ENCODE results near the gene PVALB.

DNA sequence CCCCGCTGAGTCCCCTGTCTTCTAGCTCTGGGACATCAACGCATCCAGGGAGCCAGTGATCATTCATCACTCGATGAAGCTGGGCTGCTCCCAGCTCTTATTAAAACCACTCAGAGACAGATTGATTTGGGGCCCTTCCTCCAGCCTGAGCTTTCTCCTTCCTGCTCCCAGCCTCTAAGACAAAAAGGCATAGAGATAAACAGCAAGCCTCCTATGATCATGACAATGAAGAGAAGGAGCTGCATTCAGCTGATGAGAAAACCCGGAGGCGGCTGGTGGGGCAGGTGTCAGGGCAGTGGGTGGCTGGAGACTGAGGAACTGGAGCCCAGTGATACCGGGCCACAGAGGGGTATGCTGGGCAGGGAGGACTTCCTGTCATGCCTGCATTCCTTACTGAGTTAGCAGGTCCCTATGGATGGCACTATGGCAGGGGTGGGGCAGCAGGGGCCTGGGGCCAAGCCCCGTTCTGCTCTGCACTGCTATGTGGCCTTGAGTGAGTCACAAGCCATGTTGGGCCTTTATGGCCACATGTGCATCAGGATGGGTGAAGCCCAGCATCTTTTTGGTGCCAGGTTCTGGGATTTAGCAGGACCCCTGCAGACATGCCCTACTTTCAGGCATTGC is 20.2 kb downstream of the PVALB start:
- no peak for TF ChIP-seq FOSL1 (IDR thresholded peaks at IDR 0.05; ENCODE audit: low read depth)
- no peak for TF ChIP-seq EZH2phosphoT487 (IDR thresholded peaks at IDR 0.05; ENCODE audit: borderline replicate concordance)
- no peak for TF ChIP-seq RAD21 (IDR thresholded peaks at IDR 0.05; ENCODE audit: low read depth)
- no peak for TF ChIP-seq EZH2 (IDR thresholded peaks at IDR 0.05)
- TF ChIP-seq SP1 (IDR thresholded peaks at IDR 0.05; ENCODE audit: low read depth): no peak
- TF ChIP-seq, protein P1, sequence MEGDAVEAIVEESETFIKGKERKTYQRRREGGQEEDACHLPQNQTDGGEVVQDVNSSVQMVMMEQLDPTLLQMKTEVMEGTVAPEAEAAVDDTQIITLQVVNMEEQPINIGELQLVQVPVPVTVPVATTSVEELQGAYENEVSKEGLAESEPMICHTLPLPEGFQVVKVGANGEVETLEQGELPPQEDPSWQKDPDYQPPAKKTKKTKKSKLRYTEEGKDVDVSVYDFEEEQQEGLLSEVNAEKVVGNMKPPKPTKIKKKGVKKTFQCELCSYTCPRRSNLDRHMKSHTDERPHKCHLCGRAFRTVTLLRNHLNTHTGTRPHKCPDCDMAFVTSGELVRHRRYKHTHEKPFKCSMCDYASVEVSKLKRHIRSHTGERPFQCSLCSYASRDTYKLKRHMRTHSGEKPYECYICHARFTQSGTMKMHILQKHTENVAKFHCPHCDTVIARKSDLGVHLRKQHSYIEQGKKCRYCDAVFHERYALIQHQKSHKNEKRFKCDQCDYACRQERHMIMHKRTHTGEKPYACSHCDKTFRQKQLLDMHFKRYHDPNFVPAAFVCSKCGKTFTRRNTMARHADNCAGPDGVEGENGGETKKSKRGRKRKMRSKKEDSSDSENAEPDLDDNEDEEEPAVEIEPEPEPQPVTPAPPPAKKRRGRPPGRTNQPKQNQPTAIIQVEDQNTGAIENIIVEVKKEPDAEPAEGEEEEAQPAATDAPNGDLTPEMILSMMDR (IDR thresholded peaks at IDR 0.05 in 2 of 3, conservative IDR thresholded peaks at IDR 0.05 in 1 of 3; ENCODE audit: borderline replicate concordance in 1 of 3, insufficient read depth in 1 of 3, low read depth in 2 of 3, low read length in 2 of 3): no peak
- TF ChIP-seq, protein P2, sequence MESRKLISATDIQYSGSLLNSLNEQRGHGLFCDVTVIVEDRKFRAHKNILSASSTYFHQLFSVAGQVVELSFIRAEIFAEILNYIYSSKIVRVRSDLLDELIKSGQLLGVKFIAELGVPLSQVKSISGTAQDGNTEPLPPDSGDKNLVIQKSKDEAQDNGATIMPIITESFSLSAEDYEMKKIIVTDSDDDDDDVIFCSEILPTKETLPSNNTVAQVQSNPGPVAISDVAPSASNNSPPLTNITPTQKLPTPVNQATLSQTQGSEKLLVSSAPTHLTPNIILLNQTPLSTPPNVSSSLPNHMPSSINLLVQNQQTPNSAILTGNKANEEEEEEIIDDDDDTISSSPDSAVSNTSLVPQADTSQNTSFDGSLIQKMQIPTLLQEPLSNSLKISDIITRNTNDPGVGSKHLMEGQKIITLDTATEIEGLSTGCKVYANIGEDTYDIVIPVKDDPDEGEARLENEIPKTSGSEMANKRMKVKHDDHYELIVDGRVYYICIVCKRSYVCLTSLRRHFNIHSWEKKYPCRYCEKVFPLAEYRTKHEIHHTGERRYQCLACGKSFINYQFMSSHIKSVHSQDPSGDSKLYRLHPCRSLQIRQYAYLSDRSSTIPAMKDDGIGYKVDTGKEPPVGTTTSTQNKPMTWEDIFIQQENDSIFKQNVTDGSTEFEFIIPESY (IDR thresholded peaks at IDR 0.05; ENCODE audit: extremely low read depth, insufficient replicate concordance, low read length): no peak
- TF ChIP-seq, protein P3, sequence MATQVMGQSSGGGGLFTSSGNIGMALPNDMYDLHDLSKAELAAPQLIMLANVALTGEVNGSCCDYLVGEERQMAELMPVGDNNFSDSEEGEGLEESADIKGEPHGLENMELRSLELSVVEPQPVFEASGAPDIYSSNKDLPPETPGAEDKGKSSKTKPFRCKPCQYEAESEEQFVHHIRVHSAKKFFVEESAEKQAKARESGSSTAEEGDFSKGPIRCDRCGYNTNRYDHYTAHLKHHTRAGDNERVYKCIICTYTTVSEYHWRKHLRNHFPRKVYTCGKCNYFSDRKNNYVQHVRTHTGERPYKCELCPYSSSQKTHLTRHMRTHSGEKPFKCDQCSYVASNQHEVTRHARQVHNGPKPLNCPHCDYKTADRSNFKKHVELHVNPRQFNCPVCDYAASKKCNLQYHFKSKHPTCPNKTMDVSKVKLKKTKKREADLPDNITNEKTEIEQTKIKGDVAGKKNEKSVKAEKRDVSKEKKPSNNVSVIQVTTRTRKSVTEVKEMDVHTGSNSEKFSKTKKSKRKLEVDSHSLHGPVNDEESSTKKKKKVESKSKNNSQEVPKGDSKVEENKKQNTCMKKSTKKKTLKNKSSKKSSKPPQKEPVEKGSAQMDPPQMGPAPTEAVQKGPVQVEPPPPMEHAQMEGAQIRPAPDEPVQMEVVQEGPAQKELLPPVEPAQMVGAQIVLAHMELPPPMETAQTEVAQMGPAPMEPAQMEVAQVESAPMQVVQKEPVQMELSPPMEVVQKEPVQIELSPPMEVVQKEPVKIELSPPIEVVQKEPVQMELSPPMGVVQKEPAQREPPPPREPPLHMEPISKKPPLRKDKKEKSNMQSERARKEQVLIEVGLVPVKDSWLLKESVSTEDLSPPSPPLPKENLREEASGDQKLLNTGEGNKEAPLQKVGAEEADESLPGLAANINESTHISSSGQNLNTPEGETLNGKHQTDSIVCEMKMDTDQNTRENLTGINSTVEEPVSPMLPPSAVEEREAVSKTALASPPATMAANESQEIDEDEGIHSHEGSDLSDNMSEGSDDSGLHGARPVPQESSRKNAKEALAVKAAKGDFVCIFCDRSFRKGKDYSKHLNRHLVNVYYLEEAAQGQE (IDR thresholded peaks at IDR 0.05; ENCODE audit: low read depth): no peak
- no peak for TF ChIP-seq ELF1 (IDR thresholded peaks at IDR 0.05; ENCODE audit: borderline replicate concordance, low read depth)
- TF ChIP-seq POLR2A (IDR thresholded peaks at IDR 0.05; ENCODE audit: borderline replicate concordance, extremely low read depth, insufficient read depth, insufficient read length): no peak
- no peak for TF ChIP-seq POLR2AphosphoS5 (IDR thresholded peaks at IDR 0.05; ENCODE audit: low read depth, low read length)
- no peak for TF ChIP-seq JUND (IDR thresholded peaks at IDR 0.05)
- TF ChIP-seq, protein P4, sequence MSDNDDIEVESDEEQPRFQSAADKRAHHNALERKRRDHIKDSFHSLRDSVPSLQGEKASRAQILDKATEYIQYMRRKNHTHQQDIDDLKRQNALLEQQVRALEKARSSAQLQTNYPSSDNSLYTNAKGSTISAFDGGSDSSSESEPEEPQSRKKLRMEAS (IDR thresholded peaks at IDR 0.05): no peak

All from HCT116 (cell line).